GM18867 (cell line): Measurements from ENCODE around the gene CMTR2.

ENCODE experiments used
- ATAC-seq: cut with Tn5 transposase; IDR thresholded peaks from one replicate; pipeline ENCODE4 v1.9.1; 2021; ENCODE audit warnings: mild to moderate bottlenecking, moderate library complexity; ENCODE audit not compliant: unreplicated experiment

Gene CMTR2

GRCh38 chr16:71282943-71283342 is 6.3 kb downstream of the CMTR2 start:
- ATAC-seq: no peak

GRCh38 chr16:71276589-71277334 is 12.4 kb downstream of the CMTR2 start:
- ATAC-seq: no peak

GRCh38 chr16:71273384-71273783 is 15.8 kb downstream of the CMTR2 start:
- ATAC-seq: no peak

- no peak for ATAC-seq
These were observed 24.9 kb downstream of the CMTR2 start for GRCh38 chr16:71264299-71264698.

- no peak for ATAC-seq
These were observed 25.6 kb downstream of the CMTR2 start for GRCh38 chr16:71263582-71263981.

GRCh38 chr16:71262391-71262790 is 26.8 kb downstream of the CMTR2 start:
- ATAC-seq: no peak

GRCh38 chr16:71260995-71261394 is 28.2 kb downstream of the CMTR2 start:
- ATAC-seq: no peak

- no peak for ATAC-seq
These were observed 30.1 kb downstream of the CMTR2 start for GRCh38 chr16:71259086-71259485.

- no peak for ATAC-seq
These were observed 30.8 kb downstream of the CMTR2 start for GRCh38 chr16:71258372-71258771.

- ATAC-seq: no peak
These were observed 31.4 kb downstream of the CMTR2 start for GRCh38 chr16:71257768-71258167.

GRCh38 chr16:71255721-71256120 is 33.5 kb downstream of the CMTR2 start:
- ATAC-seq: no peak

- no peak for ATAC-seq
These were observed 34.2 kb downstream of the CMTR2 start for GRCh38 chr16:71254832-71255525.

- no peak for ATAC-seq
These were observed 38.6 kb downstream of the CMTR2 start for GRCh38 chr16:71250461-71251235.

GRCh38 chr16:71249399-71249798 is 39.8 kb downstream of the CMTR2 start:
- ATAC-seq: no peak

GRCh38 chr16:71247478-71247877 is 41.7 kb downstream of the CMTR2 start:
- no peak for ATAC-seq

GRCh38 chr16:71246309-71246708 is 42.9 kb downstream of the CMTR2 start:
- no peak for ATAC-seq

- ATAC-seq: no peak
These were observed 44.7 kb downstream of the CMTR2 start for GRCh38 chr16:71244521-71244920.

GRCh38 chr16:71242601-71243000 is 46.6 kb downstream of the CMTR2 start:
- no peak for ATAC-seq

- ATAC-seq: no peak
These were observed 47.2 kb downstream of the CMTR2 start for GRCh38 chr16:71242036-71242435.
